Lower lobe of right lung (tissue), 2 donors: Measurements from ENCODE around the gene DUSP3. TPM values are rescaled to one million over a fixed set of nuclear protein-coding genes. Genes with fewer than 3 reads are reported as not detected.

ENCODE experiments used
- ATAC-seq, 2 donors: fragments of 200-7000 bp; cut with Tn5 transposase; one replicate each; pipeline ENCODE4 v1.9.1; 2020 to 2022; ENCODE audit warnings: mild to moderate bottlenecking in 2 of 2, moderate library complexity in 2 of 2
- DNase-seq: peaks from one replicate; pipeline ENCODE4 v3.0.0-alpha.2; 2020
- H3K27ac ChIP-seq: fragments of 200-600 bp; one replicate; pipeline ENCODE4 v1.8.0; 2022
- H3K27me3 ChIP-seq: fragments of 200-600 bp; one replicate; pipeline ENCODE4 v1.8.0; 2022; ENCODE audit warnings: low read depth
- H3K36me3 ChIP-seq: fragments of 200-600 bp; one replicate; pipeline ENCODE4 v1.8.0; 2022; ENCODE audit warnings: mild to moderate bottlenecking
- H3K4me1 ChIP-seq: fragments of 200-600 bp; one replicate; pipeline ENCODE4 v1.8.0; 2022
- H3K4me3 ChIP-seq: fragments of 200-600 bp; one replicate; pipeline ENCODE4 v1.8.0; 2022; ENCODE audit warnings: mild to moderate bottlenecking
- H3K9me3 ChIP-seq: fragments of 200-600 bp; one replicate; pipeline ENCODE4 v1.8.0; 2022
- CTCF ChIP-seq: fragments of 200-600 bp; IDR thresholded peaks from one replicate; pipeline ENCODE4 v1.8.0; 2022; ENCODE audit warnings: antibody characterized with exemption, mild to moderate bottlenecking
- intact Hi-C: fragments of 100-400 bp; cut with DNase I; formaldehyde crosslinking; loops from one replicate; pipeline ENCODE4 v1.11.0; 2022
- total RNA-seq: library from RNA; stranded (reverse); fragmentation: NEBNext Ultra II Directional; extraction: Animal tissue kit (Norgen Biotek cat#: 25700); gene quantifications from one replicate; pipeline ENCODE4 v1.2.1, GENCODE V29; 2021
- donor health status: DM: no; HTN: yes; CAD: no; lungs with severe emphysema.

Gene DUSP3
- total RNA-seq, 1 donor from 2014 or later = 92.9 TPM

DNA sequence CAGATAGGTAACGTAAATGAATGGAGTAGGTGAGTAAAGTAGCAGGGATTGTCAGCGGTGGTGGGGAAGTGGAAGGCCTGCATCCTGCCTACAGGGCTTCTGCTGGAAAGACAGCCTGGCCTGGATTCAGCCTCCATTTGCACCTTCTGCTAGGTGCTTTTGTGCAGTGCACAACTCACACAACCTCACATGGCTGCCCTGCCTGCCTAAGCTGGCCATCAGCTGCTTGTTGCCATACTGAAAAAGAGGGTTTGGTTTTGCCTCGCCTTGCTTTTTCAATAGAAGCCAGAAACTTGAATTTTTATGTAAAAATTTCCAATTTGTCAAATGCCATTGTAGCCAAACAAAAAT lies 56.5 kb downstream of the DUSP3 start:
- Histone ChIP-seq H3K4me1 (peaks cover 8% of the 10 kb centered on the region), H3K9me3 (no peaks in the 10 kb centered on the region), H3K4me3 (no peak overlapping the region), H3K27ac (no peak overlapping the region), H3K36me3 (no peaks in the 10 kb centered on the region), H3K27me3 (no peaks in the 10 kb centered on the region)
- intact Hi-C loops = no loop called here
- ATAC-seq = no peak
- DNase-seq = no peak
- no peak for TF ChIP-seq CTCF

DNA sequence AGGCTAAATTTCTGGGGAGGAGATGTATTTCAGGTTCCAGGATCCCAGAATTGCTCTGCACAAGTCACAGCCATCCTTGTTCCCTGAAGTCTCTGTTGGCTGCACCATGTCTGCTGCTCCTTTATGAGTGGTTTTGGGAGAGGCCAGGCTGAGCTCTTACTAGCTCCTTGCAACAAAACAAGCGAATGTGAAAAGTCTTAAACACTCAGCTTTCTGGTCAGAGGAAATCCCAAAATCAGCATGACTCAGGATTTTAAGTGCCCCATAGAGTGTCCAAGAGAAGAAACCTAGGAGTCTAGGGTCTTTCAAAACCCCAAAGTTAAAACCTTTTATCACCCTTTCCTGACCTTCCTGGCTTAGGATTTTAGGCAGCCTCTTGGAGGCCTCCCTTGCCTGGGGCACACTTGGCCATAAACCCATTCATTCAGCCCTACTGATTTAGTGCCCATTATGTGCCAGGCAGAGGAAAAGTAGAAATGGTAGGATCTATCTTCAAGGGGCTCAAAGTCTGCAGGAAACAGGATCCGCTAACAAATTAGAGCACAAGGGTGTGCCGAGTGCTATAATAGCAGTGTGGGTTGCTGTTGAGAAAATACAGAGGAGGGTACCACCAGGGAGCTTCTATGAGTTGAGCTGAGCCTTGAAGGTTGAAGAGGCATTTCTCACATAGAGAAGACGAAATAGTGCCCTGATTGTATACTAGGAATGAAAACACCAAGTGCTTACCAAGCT lies 57.1 kb downstream of the DUSP3 start:
- intact Hi-C loops = no loop called here
- Histone ChIP-seq H3K27ac (no peak overlapping the region), H3K9me3 (no peaks in the 10 kb centered on the region), H3K27me3 (no peaks in the 10 kb centered on the region), H3K4me3 (no peak overlapping the region), H3K36me3 (no peaks in the 10 kb centered on the region), H3K4me1 (peaks cover 8% of the 10 kb centered on the region)
- TF ChIP-seq CTCF = no peak
- no peak for ATAC-seq
- no peak for DNase-seq

- intact Hi-C loops = no loop called here
Observed at GRCh38 chr17:43720311-43721060, 58.3 kb downstream of the DUSP3 start.

GRCh38 chr17:43719578-43719977 lies 59.2 kb downstream of the DUSP3 start:
- DNase-seq (no peak), ATAC-seq (no peak)
- H3K9me3 ChIP-seq = no peaks in the 10 kb centered on the region
- intact Hi-C loops = no loop called here
- peaks cover 8% of the 10 kb centered on the region for H3K4me1 ChIP-seq
- H3K4me3 ChIP-seq = no peak overlapping the region
- no peak for TF ChIP-seq CTCF
- H3K36me3 ChIP-seq = no peaks in the 10 kb centered on the region
- H3K27ac ChIP-seq = peak overlapping the region; percentile 96
- H3K27me3 ChIP-seq = no peaks in the 10 kb centered on the region

More at GRCh38 chr17:43720311-43721060, 58.3 kb downstream of the DUSP3 start:
- H3K36me3 ChIP-seq = no peaks in the 10 kb centered on the region
- H3K27ac ChIP-seq = peak overlapping the region; percentile 96
- ATAC-seq (peak; percentile 96 to 99), DNase-seq (peak; percentile 87)
- peak overlapping the region; percentile 77 for H3K4me3 ChIP-seq
- no peaks in the 10 kb centered on the region for H3K9me3 ChIP-seq
- peaks cover 8% of the 10 kb centered on the region for H3K4me1 ChIP-seq
- H3K27me3 ChIP-seq = no peaks in the 10 kb centered on the region
- no peak for TF ChIP-seq CTCF

- no peak for TF ChIP-seq CTCF
- no peak overlapping the region for H3K27ac ChIP-seq
- DNase-seq = no peak
- ATAC-seq = no peak
- intact Hi-C loops = no loop called here
- H3K4me3 ChIP-seq = no peak overlapping the region
- H3K27me3 ChIP-seq = peaks cover 3% of the 10 kb centered on the region
- H3K9me3 ChIP-seq = no peaks in the 10 kb centered on the region
- H3K4me1 ChIP-seq = peaks cover 18% of the 10 kb centered on the region
- H3K36me3 ChIP-seq = no peaks in the 10 kb centered on the region
Observed at GRCh38 chr17:43718544-43718943, 60.2 kb downstream of the DUSP3 start.
